Stimulated activated memory B cell treated with anti-CD40 and anti-IgM and Interleukin-4, amounts not matched to agents 10 μg/mL and 1 μg/mL and 100 μg/mL, for 72 hours (primary cell): Measurements from ENCODE around the gene PDE1C.

ENCODE experiments used
- ATAC-seq: fragments of 150-1000 bp; cut with Tn5 transposase; 2 replicates; pipeline ENCODE4 v1.10.0; 2021
- H3K27ac Mint-ChIP-seq: one replicate; pipeline ENCODE4 v1.8.0; 2022; ENCODE audit warnings: mild to moderate bottlenecking, mixed read lengths
- H3K27me3 Mint-ChIP-seq: one replicate; pipeline ENCODE4 v1.8.0; 2022; ENCODE audit warnings: mixed read lengths
- H3K36me3 Mint-ChIP-seq: one replicate; pipeline ENCODE4 v1.8.0; 2022; ENCODE audit warnings: mixed read lengths
- H3K4me1 Mint-ChIP-seq: one replicate; pipeline ENCODE4 v1.8.0; 2022; ENCODE audit warnings: mixed read lengths
- H3K4me3 Mint-ChIP-seq: one replicate; pipeline ENCODE4 v1.8.0; 2022; ENCODE audit warnings: mild to moderate bottlenecking, moderate library complexity, mixed read lengths
- H3K9me3 Mint-ChIP-seq: one replicate; pipeline ENCODE4 v1.8.0; 2022; ENCODE audit warnings: mixed read lengths

PDE1C gene

GRCh38 chr7:32039000-32039756 is 31.0 kb downstream of the PDE1C start:
- no peaks in the 10 kb centered on the region for H3K36me3 Mint-ChIP-seq
- no peaks in the 10 kb centered on the region for H3K4me1 Mint-ChIP-seq
- peaks cover 11% of the 10 kb centered on the region for H3K9me3 Mint-ChIP-seq
- H3K27me3 Mint-ChIP-seq, result no peaks in the 10 kb centered on the region
- H3K4me3 Mint-ChIP-seq, result no peak overlapping the region
- no peak for ATAC-seq
- no peak overlapping the region for H3K27ac Mint-ChIP-seq

GRCh38 chr7:32037650-32038198 is 32.5 kb downstream of the PDE1C start:
- ATAC-seq, result no peak
- Mint-ChIP-seq H3K27me3 (no peaks in the 10 kb centered on the region), H3K27ac (no peak overlapping the region), H3K36me3 (no peaks in the 10 kb centered on the region), H3K9me3 (peaks cover 11% of the 10 kb centered on the region), H3K4me3 (no peak overlapping the region), H3K4me1 (no peaks in the 10 kb centered on the region)

- H3K36me3 Mint-ChIP-seq, result no peaks in the 10 kb centered on the region
- H3K27ac Mint-ChIP-seq, result no peak overlapping the region
- no peak overlapping the region for H3K4me3 Mint-ChIP-seq
- H3K9me3 Mint-ChIP-seq, result peaks cover 11% of the 10 kb centered on the region
- H3K4me1 Mint-ChIP-seq, result no peaks in the 10 kb centered on the region
- H3K27me3 Mint-ChIP-seq, result no peaks in the 10 kb centered on the region
- no peak for ATAC-seq
These were observed 33.6 kb downstream of the PDE1C start for GRCh38 chr7:32036557-32036956.

GRCh38 chr7:32034052-32034451 is 36.2 kb downstream of the PDE1C start:
- H3K27me3 Mint-ChIP-seq, result no peaks in the 10 kb centered on the region
- H3K36me3 Mint-ChIP-seq, result no peaks in the 10 kb centered on the region
- peaks cover 8% of the 10 kb centered on the region for H3K9me3 Mint-ChIP-seq
- H3K4me3 Mint-ChIP-seq, result no peak overlapping the region
- no peak overlapping the region for H3K27ac Mint-ChIP-seq
- ATAC-seq, result no peak
- H3K4me1 Mint-ChIP-seq, result no peaks in the 10 kb centered on the region

GRCh38 chr7:32033006-32033405 is 37.2 kb downstream of the PDE1C start:
- Mint-ChIP-seq H3K36me3 (no peaks in the 10 kb centered on the region), H3K27ac (no peak overlapping the region), H3K9me3 (peaks cover 8% of the 10 kb centered on the region), H3K4me3 (no peak overlapping the region), H3K4me1 (no peaks in the 10 kb centered on the region), H3K27me3 (no peaks in the 10 kb centered on the region)
- no peak for ATAC-seq

GRCh38 chr7:32032211-32032610 is 38.0 kb downstream of the PDE1C start:
- H3K27me3 Mint-ChIP-seq, result no peaks in the 10 kb centered on the region
- no peaks in the 10 kb centered on the region for H3K4me1 Mint-ChIP-seq
- no peak for ATAC-seq
- no peak overlapping the region for H3K4me3 Mint-ChIP-seq
- peaks cover 8% of the 10 kb centered on the region for H3K9me3 Mint-ChIP-seq
- no peak overlapping the region for H3K27ac Mint-ChIP-seq
- no peaks in the 10 kb centered on the region for H3K36me3 Mint-ChIP-seq

- Mint-ChIP-seq H3K36me3 (no peaks in the 10 kb centered on the region), H3K9me3 (peaks cover 5% of the 10 kb centered on the region), H3K4me3 (no peak overlapping the region), H3K27ac (no peak overlapping the region), H3K4me1 (no peaks in the 10 kb centered on the region), H3K27me3 (no peaks in the 10 kb centered on the region)
- ATAC-seq, result no peak
These were observed 39.1 kb downstream of the PDE1C start for GRCh38 chr7:32030904-32031692.

GRCh38 chr7:32026083-32026425 is 44.2 kb downstream of the PDE1C start:
- Mint-ChIP-seq H3K4me1 (no peaks in the 10 kb centered on the region), H3K36me3 (no peaks in the 10 kb centered on the region), H3K4me3 (no peak overlapping the region), H3K9me3 (no peaks in the 10 kb centered on the region), H3K27ac (no peak overlapping the region), H3K27me3 (no peaks in the 10 kb centered on the region)
- no peak for ATAC-seq

GRCh38 chr7:32025381-32026082 is 44.7 kb downstream of the PDE1C start:
- Mint-ChIP-seq H3K27ac (no peak overlapping the region), H3K36me3 (no peaks in the 10 kb centered on the region), H3K9me3 (no peaks in the 10 kb centered on the region), H3K4me1 (no peaks in the 10 kb centered on the region), H3K27me3 (no peaks in the 10 kb centered on the region), H3K4me3 (no peak overlapping the region)
- ATAC-seq, result no peak

- ATAC-seq, result no peak
- no peaks in the 10 kb centered on the region for H3K36me3 Mint-ChIP-seq
These were observed 46.8 kb downstream of the PDE1C start for GRCh38 chr7:32023376-32023775.

GRCh38 chr7:32022966-32023365 is 47.2 kb downstream of the PDE1C start:
- H3K27me3 Mint-ChIP-seq, result no peaks in the 10 kb centered on the region
- no peak overlapping the region for H3K4me3 Mint-ChIP-seq
- no peaks in the 10 kb centered on the region for H3K36me3 Mint-ChIP-seq
- H3K27ac Mint-ChIP-seq, result no peak overlapping the region
- H3K9me3 Mint-ChIP-seq, result no peaks in the 10 kb centered on the region
- H3K4me1 Mint-ChIP-seq, result no peaks in the 10 kb centered on the region
- no peak for ATAC-seq

More at GRCh38 chr7:32023376-32023775, 46.8 kb downstream of the PDE1C start:
- Mint-ChIP-seq H3K27me3 (no peaks in the 10 kb centered on the region), H3K9me3 (no peaks in the 10 kb centered on the region), H3K27ac (no peak overlapping the region), H3K4me3 (no peak overlapping the region), H3K4me1 (no peaks in the 10 kb centered on the region)

GRCh38 chr7:32020551-32021159 is 49.6 kb downstream of the PDE1C start:
- ATAC-seq, result no peak
- Mint-ChIP-seq H3K9me3 (no peaks in the 10 kb centered on the region), H3K27me3 (no peaks in the 10 kb centered on the region), H3K27ac (no peak overlapping the region), H3K4me3 (no peak overlapping the region), H3K4me1 (no peaks in the 10 kb centered on the region), H3K36me3 (no peaks in the 10 kb centered on the region)

- Mint-ChIP-seq H3K9me3 (peaks cover 6% of the 10 kb centered on the region), H3K27me3 (no peaks in the 10 kb centered on the region), H3K4me3 (no peak overlapping the region), H3K27ac (no peak overlapping the region), H3K36me3 (no peaks in the 10 kb centered on the region), H3K4me1 (no peaks in the 10 kb centered on the region)
- no peak for ATAC-seq
These were observed 51.2 kb downstream of the PDE1C start for GRCh38 chr7:32018845-32019578.

- H3K27ac Mint-ChIP-seq, result no peak overlapping the region
These were observed 55.1 kb downstream of the PDE1C start for GRCh38 chr7:32015133-32015532.

More at GRCh38 chr7:32015133-32015532, 55.1 kb downstream of the PDE1C start:
- H3K4me3 Mint-ChIP-seq, result no peak overlapping the region
- peaks cover 17% of the 10 kb centered on the region for H3K9me3 Mint-ChIP-seq
- H3K27me3 Mint-ChIP-seq, result no peaks in the 10 kb centered on the region
- H3K4me1 Mint-ChIP-seq, result no peaks in the 10 kb centered on the region
- no peaks in the 10 kb centered on the region for H3K36me3 Mint-ChIP-seq
- ATAC-seq, result no peak
